ENCODE measurements around the gene ARAP3.
"Not testable (repeated sequence)": the region's sequence is repeated elsewhere in the genome, so short reads cannot be mapped to it uniquely, and the experiment has no call there.

The ARAP3 gene

GRCh38 chr5:141617682-141618029, 64.4 kb downstream of the ARAP3 start:
- DNase-seq (ENCODE audit: low spot score): no peak

- no peak for DNase-seq (ENCODE audit: low spot score)
These were observed 64.9 kb downstream of the ARAP3 start for GRCh38 chr5:141617128-141617527.

DNA sequence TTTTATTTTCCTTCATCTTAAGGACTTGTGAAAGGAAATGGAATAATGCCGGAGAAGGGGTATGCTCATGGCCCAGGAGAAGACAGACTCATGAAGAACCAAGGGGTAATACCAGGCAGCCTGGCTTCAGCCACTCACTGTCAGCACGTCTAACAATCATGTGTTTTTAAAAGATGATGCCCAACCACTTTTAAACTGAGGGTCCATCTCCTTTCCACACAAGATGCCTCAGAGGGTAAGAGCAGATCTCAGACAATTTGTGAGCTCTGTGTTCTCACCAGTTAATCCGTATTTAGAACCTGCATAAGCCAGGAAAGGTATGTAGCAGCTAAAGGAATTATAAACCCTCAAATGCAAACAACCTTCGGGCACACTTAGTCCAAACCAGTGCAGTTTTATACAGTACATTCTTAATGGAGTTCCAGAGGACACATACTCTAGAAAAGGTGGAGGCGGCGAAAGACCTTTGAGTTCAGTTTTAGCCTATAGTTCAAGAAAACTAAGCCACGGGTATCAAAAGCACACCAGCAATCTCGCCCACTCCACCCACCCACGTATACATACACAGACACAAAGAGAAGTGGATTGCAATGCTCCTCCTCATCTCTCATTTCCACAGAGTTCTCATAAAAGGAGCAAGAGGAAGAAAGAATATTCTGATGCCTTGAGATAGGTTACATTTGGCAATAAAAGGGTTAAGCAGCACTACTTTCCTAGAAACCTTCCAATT, 65.9 kb downstream of the ARAP3 start:
- DNase-seq (ENCODE audit: low spot score): no peak

GRCh38 chr5:141613344-141613743, 68.7 kb downstream of the ARAP3 start:
- no peak for DNase-seq (ENCODE audit: low spot score)

DNA sequence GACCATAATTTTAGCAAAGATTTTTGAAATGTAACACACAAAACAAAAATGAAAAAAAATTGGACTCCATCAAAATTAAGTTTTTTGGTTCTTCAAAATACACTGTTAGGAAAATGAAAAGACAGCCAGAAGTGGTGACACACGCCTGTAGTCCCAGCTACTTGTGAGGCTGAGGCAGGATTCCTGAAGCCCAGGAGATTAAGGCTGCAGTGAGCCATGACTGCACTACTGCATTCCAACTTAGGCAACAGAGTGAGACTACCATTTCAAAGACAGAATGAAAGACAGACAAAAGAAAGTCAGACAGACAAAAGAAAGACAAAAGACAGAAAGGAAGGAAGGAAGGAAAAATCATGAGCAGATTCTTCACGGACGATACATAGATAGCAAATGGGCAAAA, 70.7 kb downstream of the ARAP3 start:
- no peak for DNase-seq (ENCODE audit: low spot score)

DNA sequence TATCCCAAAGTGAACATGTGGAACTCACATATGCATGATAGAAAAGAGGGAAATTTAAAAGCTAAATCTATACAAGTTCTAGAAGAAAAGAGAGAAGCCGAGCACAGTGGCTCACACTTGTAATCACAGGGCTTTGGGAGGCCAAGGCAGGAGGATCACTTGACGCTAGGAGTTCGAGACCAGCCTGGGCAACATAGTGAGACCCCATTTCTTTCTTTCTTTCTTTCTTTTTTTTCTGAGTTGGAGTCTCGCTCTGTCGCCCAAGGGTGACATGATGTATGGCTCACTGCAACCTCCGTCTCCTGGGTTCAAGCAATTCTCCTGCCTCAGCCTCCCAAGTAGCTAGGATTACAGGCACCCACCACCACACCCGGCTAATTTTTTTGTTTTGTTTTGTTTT, 72.1 kb downstream of the ARAP3 start:
- DNase-seq (ENCODE audit: low spot score): not testable (repeated sequence)

- no peak for DNase-seq (ENCODE audit: low spot score)
These were observed 73.0 kb downstream of the ARAP3 start for GRCh38 chr5:141609044-141609443.

DNA sequence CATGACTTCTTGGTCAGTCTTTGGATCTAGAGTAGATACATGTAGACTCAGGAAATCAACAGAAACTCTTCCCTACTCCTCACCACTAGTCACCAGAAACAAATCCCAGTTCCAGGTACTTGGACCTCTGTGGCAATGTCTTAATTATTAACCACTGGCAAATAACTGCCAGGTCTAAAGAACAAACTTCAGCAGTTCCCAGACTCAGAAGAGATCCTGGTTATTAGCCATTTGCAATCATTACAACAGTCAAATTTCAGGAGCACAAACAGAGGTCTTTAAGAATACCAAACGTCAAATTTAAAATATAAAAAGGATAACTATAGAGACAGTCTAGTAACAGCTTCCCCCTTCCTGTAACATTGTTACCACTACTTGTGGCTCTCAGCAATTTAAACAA, 73.5 kb downstream of the ARAP3 start:
- no peak for DNase-seq (ENCODE audit: low spot score)

- DNase-seq (ENCODE audit: low spot score): no peak
These were observed 74.0 kb downstream of the ARAP3 start for GRCh38 chr5:141608046-141608445.

DNA sequence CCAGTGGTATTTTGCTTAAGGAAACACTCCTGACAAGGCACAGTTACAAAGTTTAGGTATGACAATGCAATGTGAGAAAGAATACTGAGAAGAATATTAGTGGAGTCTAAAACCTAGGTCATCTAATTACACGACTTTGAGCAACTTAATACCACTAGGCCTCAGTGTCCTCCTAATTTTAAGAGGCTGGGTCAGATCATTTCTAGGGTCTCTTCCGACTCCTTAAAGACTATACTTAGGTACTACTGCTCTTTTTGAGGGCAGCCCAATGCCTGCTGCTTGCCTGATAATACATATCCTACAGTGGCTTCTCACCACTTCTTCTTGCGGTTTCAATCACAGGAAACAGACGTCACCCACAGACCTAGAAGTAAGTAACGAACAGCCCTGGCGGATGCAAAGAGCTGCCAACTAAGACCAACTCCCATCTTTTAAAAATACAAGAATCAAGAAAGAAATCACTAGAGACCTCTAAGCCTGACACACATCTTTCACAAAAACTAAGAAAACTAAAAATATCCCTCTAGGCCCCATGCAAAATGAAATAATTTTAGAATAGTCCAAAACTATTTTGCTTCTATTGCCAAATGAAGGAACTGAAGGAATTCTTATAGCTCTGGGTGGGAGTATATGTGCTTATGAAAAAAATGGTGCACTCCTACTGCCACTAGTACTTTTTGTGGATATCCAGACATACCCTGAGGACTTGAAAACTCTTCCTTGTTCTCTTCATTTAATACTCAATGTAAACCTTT, 76.3 kb downstream of the ARAP3 start:
- no peak for DNase-seq (ENCODE audit: low spot score)

DNA sequence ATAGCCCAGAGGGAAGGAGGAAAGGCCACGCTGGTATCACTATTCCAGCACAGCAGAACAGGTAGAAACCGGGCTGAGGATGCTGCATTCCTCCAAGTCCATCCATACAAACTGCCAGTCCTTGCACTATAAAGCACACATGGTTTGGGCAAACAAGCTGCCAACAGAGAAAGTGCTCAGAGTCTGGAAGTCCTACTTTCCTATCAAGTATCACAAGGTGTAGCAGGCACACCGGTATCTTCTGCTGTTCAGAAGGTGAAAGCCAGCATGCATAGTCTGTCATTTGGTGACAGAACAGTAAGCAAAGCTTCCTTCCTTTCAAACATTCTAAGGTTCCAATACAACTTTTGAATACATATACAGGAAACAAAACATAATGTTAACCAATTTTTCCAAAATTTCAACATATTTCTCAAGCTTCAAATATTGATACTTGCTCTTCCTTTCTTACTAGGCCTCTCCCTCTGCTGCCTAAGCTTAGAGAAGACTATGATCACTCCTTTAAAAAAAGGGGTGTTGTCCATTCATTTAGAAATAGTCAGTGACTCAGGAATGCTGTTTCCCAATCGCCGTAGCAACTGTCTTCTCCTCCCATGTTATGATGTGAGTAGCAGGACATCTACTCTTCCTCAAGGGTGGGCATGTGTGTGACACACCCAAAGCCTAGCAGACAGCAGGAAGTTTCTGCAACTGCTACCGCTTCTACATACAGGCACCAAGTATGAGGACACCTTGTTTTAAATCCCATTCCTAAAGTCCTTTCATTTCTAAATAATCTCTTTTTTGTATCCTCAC, 77.9 kb downstream of the ARAP3 start:
- DNase-seq (ENCODE audit: low spot score): peak; percentile 12
